ENCODE results near the gene FAM3C. TPM values are rescaled to one million over a fixed set of nuclear protein-coding genes. Genes with fewer than 3 reads are reported as not detected.

FAM3C gene
- total and polyA plus RNA-seq, 2 experiments from 2014 or later, result 33.9 to 60.3 TPM

- TF ChIP-seq CTCF (conservative IDR thresholded peaks at IDR 0.05; ENCODE audit: low read depth in 2 of 2) (peak in 1 of 2 experiments; percentile 44; a peak in 2 of 4 replicates), POLR2AphosphoS5 (IDR thresholded peaks at IDR 0.05; ENCODE audit: low read depth) (no peak)
- peaks cover 18% of the 10 kb centered on the region; the same call in 2 of the 3 replicates for H3K36me3 Mint-ChIP-seq (ENCODE audit: low read depth)
- no peaks in the 10 kb centered on the region for H3K79me2 ChIP-seq (replicated peaks; ENCODE audit: insufficient read depth)
Observed at GRCh38 chr7:121351682-121352081, 44.4 kb downstream of the FAM3C start.

GRCh38 chr7:121344497-121344896 is 51.6 kb downstream of the FAM3C start:
- Histone ChIP-seq H3K4me3 (no peak overlapping the region), H3K27ac (ENCODE audit: low read depth) (no peak overlapping the region), H3K4me1 (ENCODE audit: insufficient read depth) (no peaks in the 10 kb centered on the region), H3K36me3 (ENCODE audit: insufficient read depth) (no peaks in the 10 kb centered on the region; the same call in 1 of the 2 replicates), H3K9me2 (ENCODE audit: insufficient read depth) (no peaks in the 10 kb centered on the region), H3K4me2 (no peak overlapping the region), H3F3A (replicated peaks; ENCODE audit: low read depth) (no peaks in the 10 kb centered on the region), H4K20me1 (replicated peaks; ENCODE audit: insufficient read depth) (no peaks in the 10 kb centered on the region), H3K27me3 (ENCODE audit: insufficient read depth) (no peaks in the 10 kb centered on the region), H2AFZ (no peak overlapping the region), H3K79me2 (replicated peaks; ENCODE audit: insufficient read depth) (no peaks in the 10 kb centered on the region)
- DNase-seq (ENCODE audit: low spot score) (no peak), ATAC-seq (no peak)
- Mint-ChIP-seq H3K9me3 (no peaks in the 10 kb centered on the region), H3K27me3 (ENCODE audit: insufficient read depth, low read depth, poor library complexity) (no peaks in the 10 kb centered on the region), H3K4me3 (no peak overlapping the region), H3K36me3 (ENCODE audit: low read depth) (peaks cover 7% of the 10 kb centered on the region; the same call in 2 of the 3 replicates), H3K27ac (no peak overlapping the region), H3K4me1 (no peaks in the 10 kb centered on the region)
- no peak for TF ChIP-seq CTCF (conservative IDR thresholded peaks at IDR 0.05; ENCODE audit: low read depth in 2 of 2)
- TF ChIP-seq ZNF462 (CRISPR knock-in tag; IDR thresholded peaks at IDR 0.05), result no peak
- TF ChIP-seq EZH2 (IDR thresholded peaks at IDR 0.05; ENCODE audit: low read depth, unreplicated experiment), result no peak
- no peak for TF ChIP-seq REST (IDR thresholded peaks at IDR 0.05; ENCODE audit: unreplicated experiment)
- TF ChIP-seq ZNF114 (CRISPR knock-in tag; IDR thresholded peaks at IDR 0.05), result no peak
- TF ChIP-seq JUNB (IDR thresholded peaks at IDR 0.05; ENCODE audit: unreplicated experiment), result no peak

More at GRCh38 chr7:121351682-121352081, 44.4 kb downstream of the FAM3C start:
- no peaks in the 10 kb centered on the region for H3K4me1 ChIP-seq (ENCODE audit: insufficient read depth)
- H4K20me1 ChIP-seq (replicated peaks; ENCODE audit: insufficient read depth), result no peaks in the 10 kb centered on the region
- no peak overlapping the region for H3K4me2 ChIP-seq
- no peaks in the 10 kb centered on the region for H3K27me3 ChIP-seq (ENCODE audit: insufficient read depth)
- H3K27ac ChIP-seq (ENCODE audit: low read depth), result no peak overlapping the region
- no peaks in the 10 kb centered on the region for H3K27me3 Mint-ChIP-seq (ENCODE audit: insufficient read depth, low read depth, poor library complexity)
- no peaks in the 10 kb centered on the region for H3K9me3 Mint-ChIP-seq
- H3K27ac Mint-ChIP-seq, result no peak overlapping the region
- H3F3A ChIP-seq (replicated peaks; ENCODE audit: low read depth), result no peaks in the 10 kb centered on the region
- DNase-seq (ENCODE audit: low spot score) (no peak), ATAC-seq (no peak)
- no peak overlapping the region for H2AFZ ChIP-seq
- no peak overlapping the region for H3K4me3 Mint-ChIP-seq
- H3K36me3 ChIP-seq (ENCODE audit: insufficient read depth), result peaks cover 3% of the 10 kb centered on the region; the same call in 1 of the 2 replicates
- no peak overlapping the region for H3K4me3 ChIP-seq
- H3K4me1 Mint-ChIP-seq, result peaks cover 3% of the 10 kb centered on the region
- no peaks in the 10 kb centered on the region for H3K9me2 ChIP-seq (ENCODE audit: insufficient read depth)

Data from GM23338 (cell line).